ENCODE measurements around the gene KRT2. TPM values are rescaled to one million over a fixed set of nuclear protein-coding genes. Genes with fewer than 3 reads are reported as not detected.

The KRT2 gene
- total and polyA plus RNA-seq, 2 of the 8 experiments (the other 6 are each of a cell fraction or from before 2014, with no cell fraction given), result not detected

DNA sequence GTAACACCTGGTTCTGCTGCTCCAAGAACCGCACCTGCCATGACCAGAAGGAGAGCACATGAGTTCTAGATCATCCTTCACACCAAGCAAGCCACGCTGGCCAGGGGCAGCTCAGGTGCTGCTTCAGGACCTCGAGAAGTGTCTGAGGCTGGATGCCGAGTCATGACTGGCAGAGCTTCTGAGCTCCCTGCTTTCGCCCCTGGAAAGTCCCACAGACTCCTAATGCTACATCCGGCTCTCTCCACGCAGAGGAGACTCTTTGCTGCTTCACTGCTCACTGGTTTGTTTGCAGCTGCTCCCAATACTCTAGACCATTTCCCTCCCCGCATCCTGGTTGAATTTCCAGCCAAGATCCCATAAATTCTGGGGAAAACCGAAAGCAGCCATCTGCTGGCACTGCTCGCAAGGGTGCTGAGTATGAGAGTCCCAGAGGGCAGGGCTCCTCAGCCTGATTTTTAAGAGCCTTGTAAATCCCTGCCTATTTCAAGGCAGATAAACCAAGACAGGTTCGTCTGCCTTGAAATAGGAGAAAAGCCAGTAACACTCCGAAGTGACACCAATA lies 1.4 kb downstream of the KRT2 start (continued):
- TF ChIP-seq, protein P1, sequence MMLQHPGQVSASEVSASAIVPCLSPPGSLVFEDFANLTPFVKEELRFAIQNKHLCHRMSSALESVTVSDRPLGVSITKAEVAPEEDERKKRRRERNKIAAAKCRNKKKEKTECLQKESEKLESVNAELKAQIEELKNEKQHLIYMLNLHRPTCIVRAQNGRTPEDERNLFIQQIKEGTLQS (IDR thresholded peaks at IDR 0.05; ENCODE audit: insufficient read depth, low read depth, low read length), result no peak
- TF ChIP-seq GABPA (IDR thresholded peaks at IDR 0.05; ENCODE audit: borderline replicate concordance, insufficient read depth, low read length), result no peak
- no peak for TF ChIP-seq CEBPB (IDR thresholded peaks at IDR 0.05; ENCODE audit: low read depth, low read length)
- no peak for TF ChIP-seq FOSL1 (IDR thresholded peaks at IDR 0.05; ENCODE audit: insufficient read depth, low read depth, low read length)
